CD14-positive monocyte (primary cell): ENCODE data around the gene TMC7. TPM values are rescaled to one million over a fixed set of nuclear protein-coding genes. Genes with fewer than 3 reads are reported as not detected.

Experiments
- DNase-seq, 3 donors: peaks; one replicate each; pipeline ENCODE4 v3.0.0-alpha.2; 2011 to 2022
- H2AFZ ChIP-seq: 2 replicates; pipeline ENCODE4 v1.6.0; 2012; ENCODE audit warnings: mild to moderate bottlenecking, low read depth, low read length, inconsistent platforms; ENCODE audit not compliant: insufficient read depth, poor library complexity, severe bottlenecking
- H3K27ac ChIP-seq, 2 donors: 1 replicate in 1 of 2; 2 replicates in 1 of 2; pipeline ENCODE4 v1.5.1; 2012 to 2013; ENCODE audit warnings: low read length in 2 of 2, control low read depth in 1 of 2, inconsistent platforms in 1 of 2, low read depth in 1 of 2, mild to moderate bottlenecking in 1 of 2
- H3K27me3 ChIP-seq, 2 donors: one replicate each; pipeline versions ENCODE4 v1.6.0 to v1.6.1; 2011 to 2013; ENCODE audit warnings: low read length in 2 of 2; ENCODE audit not compliant: control insufficient read depth in 2 of 2, insufficient read depth in 2 of 2
- H3K36me3 ChIP-seq, 2 donors: replicated peaks in 1 of 2; 1 replicate in 1 of 2; 2 replicates in 1 of 2; pipeline versions ENCODE4 v1.5.1 to v1.6.1; 2012 to 2013; ENCODE audit warnings: low read length in 2 of 2, control low read depth in 1 of 2, inconsistent platforms in 1 of 2, mild to moderate bottlenecking in 1 of 2; ENCODE audit not compliant: insufficient read depth in 2 of 2, control insufficient read depth in 1 of 2
- H3K4me1 ChIP-seq, 2 donors: 1 replicate in 1 of 2; 2 replicates in 1 of 2; pipeline versions ENCODE4 v1.5.1 to v1.6.1; 2012 to 2013; ENCODE audit warnings: low read length in 2 of 2, control low read depth in 1 of 2, inconsistent platforms in 1 of 2, mild to moderate bottlenecking in 1 of 2, moderate library complexity in 1 of 2; ENCODE audit not compliant: insufficient read depth in 2 of 2, control insufficient read depth in 1 of 2
- H3K4me2 ChIP-seq: replicated peaks from 2 replicates; pipeline ENCODE3; 2012; ENCODE audit warnings: low read length, moderate library complexity, mild to moderate bottlenecking; ENCODE audit not compliant: poor library complexity, severe bottlenecking; ENCODE audit errors: extremely low read depth
- H3K4me3 ChIP-seq, 3 experiments: fragments of 200-600 bp in 1 of 3; sonication (generic) in 1 of 3; replicated peaks in 1 of 3; 1 replicate in 2 of 3; 2 replicates in 1 of 3; pipeline ENCODE4 v1.5.1; 2011 to 2013; ENCODE audit warnings: low read length in 3 of 3, mild to moderate bottlenecking in 3 of 3, control low read depth in 2 of 3, low read depth in 2 of 3, inconsistent platforms in 1 of 3, moderate library complexity in 1 of 3
- H3K79me2 ChIP-seq: 2 replicates; pipeline ENCODE4 v1.6.0; 2012; ENCODE audit warnings: mild to moderate bottlenecking, control low read depth, inconsistent platforms, low read length, moderate library complexity; ENCODE audit not compliant: insufficient read depth
- H3K9ac ChIP-seq: 2 replicates; pipeline ENCODE4 v1.6.0; 2017; ENCODE audit warnings: low read length, mild to moderate bottlenecking; ENCODE audit not compliant: insufficient read depth, poor library complexity, severe bottlenecking
- H3K9me3 ChIP-seq, 2 donors: replicated peaks in 1 of 2; 1 replicate in 1 of 2; 2 replicates in 1 of 2; pipeline versions ENCODE4 v1.5.1 to v1.6.1; 2012 to 2013; ENCODE audit warnings: low read length in 2 of 2, control low read depth in 1 of 2; ENCODE audit not compliant: control insufficient read depth in 1 of 2, insufficient read depth in 1 of 2
- H4K20me1 ChIP-seq: 2 replicates; pipeline ENCODE4 v1.6.0; 2012; ENCODE audit warnings: mild to moderate bottlenecking, low read length, control low read depth, moderate library complexity; ENCODE audit not compliant: insufficient read depth
- H3K27ac Mint-ChIP-seq, 7 donors: one replicate each; pipeline ENCODE4 v1.8.0; 2020; ENCODE audit warnings: mild to moderate bottlenecking in 7 of 7, mixed read lengths in 7 of 7, moderate library complexity in 6 of 7, inconsistent platforms in 2 of 7
- H3K27me3 Mint-ChIP-seq, 3 donors: one replicate each; pipeline ENCODE4 v1.8.0; 2021 to 2022; ENCODE audit warnings: low read depth in 3 of 3, mild to moderate bottlenecking in 3 of 3, mixed read lengths in 3 of 3, moderate library complexity in 3 of 3, inconsistent platforms in 1 of 3
- H3K36me3 Mint-ChIP-seq, 2 donors: one replicate each; pipeline ENCODE4 v1.8.0; 2020; ENCODE audit warnings: mixed read lengths in 2 of 2, inconsistent platforms in 1 of 2, mild to moderate bottlenecking in 1 of 2
- H3K4me1 Mint-ChIP-seq: one replicate; pipeline ENCODE4 v1.8.0; 2020; ENCODE audit warnings: mild to moderate bottlenecking, mixed read lengths
- H3K4me3 Mint-ChIP-seq, 2 donors: one replicate each; pipeline ENCODE4 v1.8.0; 2020; ENCODE audit warnings: mild to moderate bottlenecking in 2 of 2, mixed read lengths in 2 of 2, moderate library complexity in 1 of 2
- H3K9me3 Mint-ChIP-seq, 7 donors: one replicate each; pipeline ENCODE4 v1.8.0; 2020 to 2022; ENCODE audit warnings: mixed read lengths in 7 of 7, mild to moderate bottlenecking in 6 of 7, moderate library complexity in 6 of 7, inconsistent platforms in 2 of 7
- WGBS: methylation state at CpG from one replicate; pipeline ENCODE4 v1.1.5; 2013; ENCODE audit warnings: missing lambda C conversion rate; ENCODE audit not compliant: insufficient coverage; 5-methylcytosine and 5-hydroxymethylcytosine counted together
- intact Hi-C, 2 donors: fragments of 100-400 bp; cut with micrococcal nuclease; formaldehyde crosslinking; loops; one replicate each; pipeline versions ENCODE4 v1.15.0 to v1.15.1; 2023
- polyA plus RNA-seq, 3 donors: library from polyadenylated mRNA; depleted of rRNA in 1 of 3; unstranded in 2 of 3; stranded (reverse) in 1 of 3; fragments of 300-500 nt in 2 of 3; fragments of >200 nt in 1 of 3; fragmentation: Illumina TruSeq in 2 of 3; gene quantifications; 1 replicate in 2 of 3; 2 replicates in 1 of 3; pipeline ENCODE4 v1.2.3, GENCODE V29; 2012 to 2021
- TF ChIP-seq, protein P1 (sequence below): fragments of 200-600 bp; IDR thresholded peaks from one replicate; pipeline ENCODE4 v1.8.0; 2022; ENCODE audit warnings: antibody characterized with exemption, mild to moderate bottlenecking

Gene TMC7
- polyA plus RNA-seq, 3 donors, result not detected

DNA sequence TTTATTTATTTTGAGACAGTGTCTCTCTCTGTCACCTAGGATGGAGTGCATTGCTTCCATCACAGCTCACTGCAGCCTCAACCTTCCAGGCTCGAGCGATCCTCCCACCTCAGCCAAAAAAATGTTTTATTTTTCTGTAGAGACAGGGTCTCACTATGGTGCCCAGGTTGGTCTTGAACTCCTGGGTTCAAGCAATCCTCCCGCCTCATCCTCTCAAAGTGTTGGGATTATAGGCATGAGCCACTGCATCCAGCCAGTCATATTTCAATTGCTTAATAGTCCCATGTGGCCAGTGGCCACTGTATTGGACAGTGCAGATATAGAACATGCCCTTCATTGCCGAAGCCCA, 15.3 kb downstream of the TMC7 start:
- Mint-ChIP-seq H3K9me3 (peaks cover 0 to 4% (median 0%) of the 10 kb centered on the region in 7 donors), H3K4me3 (no peak overlapping the region), H3K27ac (no peak overlapping the region), H3K4me1 (no peaks in the 10 kb centered on the region), H3K36me3 (no peaks in the 10 kb centered on the region), H3K27me3 (peaks cover 6 to 8% (median 7%) of the 10 kb centered on the region in 3 donors)
- no peaks in the 10 kb centered on the region for H4K20me1 ChIP-seq
- no peaks in the 10 kb centered on the region for H3K36me3 ChIP-seq
- H3K27ac ChIP-seq, result no peak overlapping the region
- no peaks in the 10 kb centered on the region for H3K4me1 ChIP-seq
- no peak overlapping the region for H3K4me3 ChIP-seq
- H3K9me3 ChIP-seq, result peaks cover 0 to under 1% of the 10 kb centered on the region in 2 donors
- no peak overlapping the region for H3K4me2 ChIP-seq
- H3K9ac ChIP-seq, result no peak overlapping the region
- no CpG with 5 or more reads among the region's 4 CpGs for WGBS
- no peaks in the 10 kb centered on the region for H3K79me2 ChIP-seq
- DNase-seq, result no peak
- no peak overlapping the region for H2AFZ ChIP-seq
- H3K27me3 ChIP-seq, result no peaks in the 10 kb centered on the region
- TF ChIP-seq, protein P1, sequence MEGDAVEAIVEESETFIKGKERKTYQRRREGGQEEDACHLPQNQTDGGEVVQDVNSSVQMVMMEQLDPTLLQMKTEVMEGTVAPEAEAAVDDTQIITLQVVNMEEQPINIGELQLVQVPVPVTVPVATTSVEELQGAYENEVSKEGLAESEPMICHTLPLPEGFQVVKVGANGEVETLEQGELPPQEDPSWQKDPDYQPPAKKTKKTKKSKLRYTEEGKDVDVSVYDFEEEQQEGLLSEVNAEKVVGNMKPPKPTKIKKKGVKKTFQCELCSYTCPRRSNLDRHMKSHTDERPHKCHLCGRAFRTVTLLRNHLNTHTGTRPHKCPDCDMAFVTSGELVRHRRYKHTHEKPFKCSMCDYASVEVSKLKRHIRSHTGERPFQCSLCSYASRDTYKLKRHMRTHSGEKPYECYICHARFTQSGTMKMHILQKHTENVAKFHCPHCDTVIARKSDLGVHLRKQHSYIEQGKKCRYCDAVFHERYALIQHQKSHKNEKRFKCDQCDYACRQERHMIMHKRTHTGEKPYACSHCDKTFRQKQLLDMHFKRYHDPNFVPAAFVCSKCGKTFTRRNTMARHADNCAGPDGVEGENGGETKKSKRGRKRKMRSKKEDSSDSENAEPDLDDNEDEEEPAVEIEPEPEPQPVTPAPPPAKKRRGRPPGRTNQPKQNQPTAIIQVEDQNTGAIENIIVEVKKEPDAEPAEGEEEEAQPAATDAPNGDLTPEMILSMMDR, result no peak
- intact Hi-C loops, result no loop called here

DNA sequence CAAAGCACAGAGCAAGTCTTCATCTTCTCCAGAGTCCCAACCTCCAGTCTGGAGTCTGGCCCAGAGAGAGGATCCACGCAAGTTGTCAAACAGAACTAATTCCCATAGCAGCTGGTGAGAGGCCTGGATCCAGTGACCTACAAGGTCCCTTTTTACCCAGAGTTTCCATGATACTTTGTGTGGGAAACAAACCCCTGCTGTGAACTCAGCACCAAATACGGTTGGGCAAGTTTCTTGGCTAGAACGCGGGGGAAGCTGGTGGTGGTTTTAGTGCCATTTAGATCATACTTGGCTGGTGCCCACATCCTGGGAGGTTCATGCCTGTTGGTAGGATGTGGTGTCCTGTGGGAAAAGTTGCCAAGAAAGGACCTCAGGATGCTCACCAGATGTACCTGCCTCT, 18.1 kb downstream of the TMC7 start:
- H3K9me3 Mint-ChIP-seq, result peaks cover 0 to 4% (median 0%) of the 10 kb centered on the region in 7 donors
- H3K27ac Mint-ChIP-seq, result no peak overlapping the region
- no peaks in the 10 kb centered on the region for H3K27me3 ChIP-seq
- no peak overlapping the region for H2AFZ ChIP-seq
- no peaks in the 10 kb centered on the region for H3K36me3 ChIP-seq
- no peak for DNase-seq
- H3K9ac ChIP-seq, result no peak overlapping the region
- no peaks in the 10 kb centered on the region for H3K4me1 ChIP-seq
- no peaks in the 10 kb centered on the region for H4K20me1 ChIP-seq
- TF ChIP-seq, protein P1, result no peak
- 75% methylated on average over 3 of the region's 4 CpGs for WGBS
- intact Hi-C loops, result no loop called here
- H3K27ac ChIP-seq, result no peak overlapping the region
- H3K9me3 ChIP-seq, result no peaks in the 10 kb centered on the region
- H3K4me2 ChIP-seq, result no peak overlapping the region
- H3K4me1 Mint-ChIP-seq, result no peaks in the 10 kb centered on the region
- no peaks in the 10 kb centered on the region for H3K36me3 Mint-ChIP-seq
- H3K4me3 ChIP-seq, result no peak overlapping the region
- peaks cover 0 to 9% (median 4%) of the 10 kb centered on the region in 3 donors for H3K27me3 Mint-ChIP-seq
- no peaks in the 10 kb centered on the region for H3K79me2 ChIP-seq
- H3K4me3 Mint-ChIP-seq, result no peak overlapping the region
